T1000 (cell line): ENCODE results near the gene PRSS56.

Experiments used
- DNase-seq: peaks from one replicate; lab custom pipeline; 2025; ENCODE audit warnings: mixed read lengths; lab: John Stamatoyannopoulos, UW

PRSS56 gene

GRCh38 chr2:232486558-232487384 is 33.4 kb upstream of the PRSS56 start:
- DNase-seq = no peak

GRCh38 chr2:232487385-232488096 is 32.6 kb upstream of the PRSS56 start, which contains the start of gene ECEL1:
Gene ECEL1, minus strand, starts transcription at chr2:232487834. Its CDS starts 1,181 bp downstream, at chr2:232486653.
- no peak for DNase-seq

- DNase-seq = no peak
These were observed 32.0 kb upstream of the PRSS56 start for GRCh38 chr2:232488097-232488711.

- DNase-seq = no peak
These were observed 31.4 kb upstream of the PRSS56 start for GRCh38 chr2:232488721-232489300.

- no peak for DNase-seq
These were observed 30.5 kb upstream of the PRSS56 start for GRCh38 chr2:232489516-232490220.

GRCh38 chr2:232490221-232491138 is 29.7 kb upstream of the PRSS56 start:
- DNase-seq = no peak

- no peak for DNase-seq
These were observed 28.9 kb upstream of the PRSS56 start for GRCh38 chr2:232491139-232491780.

DNA sequence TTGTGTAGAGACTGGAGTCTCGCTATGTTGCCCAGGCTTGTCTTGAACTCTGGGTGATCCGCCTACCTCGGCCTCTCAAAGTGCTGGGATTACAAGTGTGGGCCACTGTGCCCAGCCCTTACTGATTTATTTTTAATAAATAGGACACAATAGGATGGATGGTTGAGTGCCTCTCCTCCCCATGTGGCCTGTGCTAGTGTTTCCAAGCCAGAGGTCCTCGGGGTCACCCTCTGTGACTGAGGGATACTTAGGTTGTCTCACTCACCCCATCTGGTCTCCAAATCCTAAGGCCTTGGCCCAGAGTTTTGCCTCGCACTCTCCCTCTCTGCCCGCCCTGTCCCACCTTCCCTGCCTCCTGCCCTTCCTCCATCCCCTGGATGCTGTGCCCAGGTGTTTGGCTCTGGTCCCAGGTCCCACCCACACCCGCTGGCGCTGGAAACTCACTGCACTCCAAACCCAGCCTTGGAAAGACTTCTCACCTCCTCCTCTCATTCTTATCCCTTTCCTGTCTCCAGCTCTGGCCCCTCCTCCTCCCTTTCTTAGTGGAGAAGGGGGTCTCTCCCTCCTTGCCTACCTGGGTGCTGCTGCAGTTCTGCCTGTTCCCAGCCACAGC is 27.8 kb upstream of the PRSS56 start:
- no peak for DNase-seq

DNA sequence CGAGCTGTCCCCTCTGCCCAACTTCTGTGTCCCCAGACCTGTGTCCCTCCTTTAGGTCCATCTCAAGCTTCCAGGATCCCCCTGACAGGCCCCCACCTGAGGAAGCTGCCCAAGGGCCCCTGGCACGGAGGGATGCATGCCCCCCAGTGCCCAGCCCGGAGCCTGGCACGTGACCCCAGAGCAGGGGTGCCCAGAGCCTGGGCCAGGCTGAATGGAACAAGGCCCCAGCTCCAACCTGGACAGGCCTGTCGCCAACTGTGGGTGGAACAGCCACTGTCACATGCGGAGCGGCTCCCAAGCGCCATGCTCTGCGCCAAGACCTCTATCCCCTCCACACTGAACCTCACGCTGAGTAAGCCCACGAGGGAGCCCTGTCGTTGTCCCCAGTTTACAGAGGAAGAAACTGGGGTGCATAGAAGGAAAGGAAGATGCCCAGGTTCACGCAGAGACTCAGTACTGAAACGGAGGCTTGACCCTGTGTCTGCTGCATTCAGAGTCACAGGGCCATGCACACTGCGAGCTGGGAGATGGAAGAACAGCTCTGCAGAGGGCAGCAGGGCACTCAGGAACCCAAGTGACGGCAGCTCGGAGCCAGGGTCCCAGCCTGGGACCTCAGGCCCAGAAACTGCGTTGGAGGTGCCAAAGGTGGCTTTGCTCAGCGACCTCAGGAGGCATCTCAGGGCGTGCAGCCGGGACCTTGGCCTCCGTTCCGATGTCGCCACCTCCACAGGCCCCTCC is 27.1 kb upstream of the PRSS56 start:
- DNase-seq = no peak

- no peak for DNase-seq
These were observed 26.3 kb upstream of the PRSS56 start for GRCh38 chr2:232493701-232494474.

- DNase-seq = no peak
These were observed 25.6 kb upstream of the PRSS56 start for GRCh38 chr2:232494542-232494941.

DNA sequence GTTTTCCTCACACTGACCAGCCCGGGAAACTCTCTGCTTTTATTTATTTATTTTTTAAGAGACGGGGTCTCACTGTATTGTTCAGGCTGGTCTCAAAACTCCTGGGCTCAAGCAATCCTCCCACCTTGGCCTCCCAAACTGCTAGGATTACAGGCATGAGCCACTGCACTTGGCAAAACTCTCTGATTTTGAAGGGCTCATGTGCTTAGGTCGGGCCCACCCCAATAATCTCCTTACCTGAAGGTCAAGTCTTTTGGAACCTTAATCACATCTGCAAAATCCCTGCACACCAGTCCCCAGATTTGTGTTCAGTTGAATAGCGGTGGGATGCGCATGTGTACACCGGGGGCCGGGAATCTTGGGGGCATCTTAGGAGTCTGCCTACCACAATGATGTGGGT is 24.9 kb upstream of the PRSS56 start:
- DNase-seq = no peak

GRCh38 chr2:232496501-232497270 is 23.5 kb upstream of the PRSS56 start:
- DNase-seq = no peak

GRCh38 chr2:232497348-232497747 is 22.8 kb upstream of the PRSS56 start:
- no peak for DNase-seq

DNA sequence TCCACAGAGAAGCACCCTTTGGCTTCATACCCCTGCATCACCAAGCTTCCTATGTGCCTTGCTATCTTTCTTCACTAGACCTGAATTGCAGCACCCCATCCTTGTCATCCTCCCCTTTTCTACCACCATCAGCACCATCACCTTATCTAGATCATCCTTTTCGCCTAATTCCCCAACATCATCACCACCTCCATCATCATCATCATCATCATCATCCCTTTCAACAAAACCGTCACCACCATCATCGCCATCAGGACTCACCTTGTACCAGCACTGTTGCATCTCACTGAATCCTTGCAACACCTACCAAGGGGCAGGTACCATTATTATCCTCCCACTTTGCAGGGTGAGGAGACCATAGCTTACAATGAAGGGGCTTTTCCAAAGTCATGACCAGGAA is 21.7 kb upstream of the PRSS56 start:
- DNase-seq = no peak

- no peak for DNase-seq
These were observed 18.8 kb upstream of the PRSS56 start for GRCh38 chr2:232501331-232501771.

- no peak for DNase-seq
These were observed 18.3 kb upstream of the PRSS56 start for GRCh38 chr2:232501794-232502390.
